Measurements from ENCODE around the gene NTM.
"Not testable (repeated sequence)": the region's sequence is repeated elsewhere in the genome, so short reads cannot be mapped to it uniquely, and the experiment has no call there.

The NTM gene

GRCh38 chr11:131664816-131665215, 294.4 kb downstream of the NTM start:
- peak in 25 of 56 donors; percentile 23 to 73 (median 51) for DNase-seq

- peak in 2 of 56 donors; percentile 26 to 31 for DNase-seq
These were observed 295.0 kb downstream of the NTM start for GRCh38 chr11:131665344-131665968.

- DNase-seq: no peak
These were observed 295.6 kb downstream of the NTM start for GRCh38 chr11:131666006-131666405.

GRCh38 chr11:131666617-131667016, 296.2 kb downstream of the NTM start:
- no peak for DNase-seq

GRCh38 chr11:131667566-131667965, 297.2 kb downstream of the NTM start:
- DNase-seq: no peak

- peak in 20 of 56 donors; percentile 25 to 65 (median 42) for DNase-seq
These were observed 298.3 kb downstream of the NTM start for GRCh38 chr11:131668500-131669400.

- DNase-seq: no peak
These were observed 299.0 kb downstream of the NTM start for GRCh38 chr11:131669401-131669780.

GRCh38 chr11:131670876-131671275, 300.5 kb downstream of the NTM start:
- DNase-seq: no peak

- DNase-seq: peak in 1 of 56 donors; percentile 47
These were observed 300.9 kb downstream of the NTM start for GRCh38 chr11:131671320-131671719.

GRCh38 chr11:131671734-131672133, 301.3 kb downstream of the NTM start:
- peak in 29 of 56 donors; percentile 29 to 73 (median 52) for DNase-seq

GRCh38 chr11:131672191-131672590, 301.8 kb downstream of the NTM start:
- DNase-seq: peak in 2 of 56 donors; percentile 42 to 46

- peak in 54 of 56 donors; percentile 20 to 92 (median 70) for DNase-seq
These were observed 303.8 kb downstream of the NTM start for GRCh38 chr11:131674051-131674755.

GRCh38 chr11:131675121-131675888, 304.9 kb downstream of the NTM start:
- no peak for DNase-seq

GRCh38 chr11:131677828-131678470, 307.5 kb downstream of the NTM start:
- no peak for DNase-seq

- no peak for DNase-seq
These were observed 308.4 kb downstream of the NTM start for GRCh38 chr11:131678658-131679340.

- DNase-seq: not testable (repeated sequence)
These were observed 310.0 kb downstream of the NTM start for GRCh38 chr11:131680448-131680847.

GRCh38 chr11:131681920-131682319, 311.5 kb downstream of the NTM start:
- DNase-seq: no peak

GRCh38 chr11:131682373-131683015, 312.1 kb downstream of the NTM start:
- DNase-seq: no peak

GRCh38 chr11:131683131-131683530, 312.7 kb downstream of the NTM start:
- DNase-seq: no peak

Data from amygdala (tissue), 56 donors.